ENCODE measurements around the gene PTPRM.

DNA sequence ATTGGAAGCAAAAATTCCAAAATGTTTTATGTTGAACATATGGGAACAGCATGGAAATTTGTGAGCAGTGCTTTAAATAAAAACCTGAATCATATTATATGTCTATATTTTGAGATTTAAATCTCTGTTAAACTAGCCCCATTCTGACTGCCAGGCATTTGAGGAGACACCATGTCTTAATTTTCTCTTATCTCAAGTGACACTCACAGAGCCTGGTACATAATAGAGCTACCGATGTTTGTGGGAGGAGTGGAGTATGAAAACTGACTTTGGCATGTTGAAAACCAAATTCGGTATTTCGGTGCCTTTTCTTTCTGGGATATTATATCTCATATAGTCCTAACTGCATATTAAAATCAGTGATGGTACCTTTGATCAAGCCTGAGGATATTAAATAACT is 124.1 kb downstream of the PTPRM start:
- TF ChIP-seq, protein P1, sequence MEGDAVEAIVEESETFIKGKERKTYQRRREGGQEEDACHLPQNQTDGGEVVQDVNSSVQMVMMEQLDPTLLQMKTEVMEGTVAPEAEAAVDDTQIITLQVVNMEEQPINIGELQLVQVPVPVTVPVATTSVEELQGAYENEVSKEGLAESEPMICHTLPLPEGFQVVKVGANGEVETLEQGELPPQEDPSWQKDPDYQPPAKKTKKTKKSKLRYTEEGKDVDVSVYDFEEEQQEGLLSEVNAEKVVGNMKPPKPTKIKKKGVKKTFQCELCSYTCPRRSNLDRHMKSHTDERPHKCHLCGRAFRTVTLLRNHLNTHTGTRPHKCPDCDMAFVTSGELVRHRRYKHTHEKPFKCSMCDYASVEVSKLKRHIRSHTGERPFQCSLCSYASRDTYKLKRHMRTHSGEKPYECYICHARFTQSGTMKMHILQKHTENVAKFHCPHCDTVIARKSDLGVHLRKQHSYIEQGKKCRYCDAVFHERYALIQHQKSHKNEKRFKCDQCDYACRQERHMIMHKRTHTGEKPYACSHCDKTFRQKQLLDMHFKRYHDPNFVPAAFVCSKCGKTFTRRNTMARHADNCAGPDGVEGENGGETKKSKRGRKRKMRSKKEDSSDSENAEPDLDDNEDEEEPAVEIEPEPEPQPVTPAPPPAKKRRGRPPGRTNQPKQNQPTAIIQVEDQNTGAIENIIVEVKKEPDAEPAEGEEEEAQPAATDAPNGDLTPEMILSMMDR (IDR thresholded peaks at IDR 0.05; ENCODE audit: borderline replicate concordance, extremely low read depth, low read length, poor library complexity, severe bottlenecking) = no peak
- TF ChIP-seq EZH2 (IDR thresholded peaks at IDR 0.05; ENCODE audit: borderline replicate concordance, low read depth, low read length, severe bottlenecking) = no peak

Data from DND-41 (cell line).